Stimulated activated CD4-positive, alpha-beta T cell treated with anti-CD3 and anti-CD28 coated beads, Interleukin-2, amount 100 ng/mL, for 48 hours (primary cell): ENCODE results near the gene MYOZ3.

ENCODE experiments used
- DNase-seq, 2 donors: peaks; one replicate each; pipeline ENCODE4 v3.0.0-alpha.2; 2020

The MYOZ3 gene

GRCh38 chr5:150627731-150628545 is 33.1 kb upstream of the MYOZ3 start:
- DNase-seq = no peak

GRCh38 chr5:150628936-150629485 is 32.0 kb upstream of the MYOZ3 start:
- DNase-seq = no peak

- no peak for DNase-seq
These were observed 31.0 kb upstream of the MYOZ3 start for GRCh38 chr5:150630016-150630415.

GRCh38 chr5:150630461-150631325 is 30.4 kb upstream of the MYOZ3 start:
- DNase-seq = no peak

- no peak for DNase-seq
These were observed 29.7 kb upstream of the MYOZ3 start for GRCh38 chr5:150631326-150631701.

- DNase-seq = no peak
These were observed 28.5 kb upstream of the MYOZ3 start for GRCh38 chr5:150632305-150633160.

GRCh38 chr5:150633429-150633828 is 27.6 kb upstream of the MYOZ3 start:
- no peak for DNase-seq

- DNase-seq = no peak
These were observed 24.4 kb upstream of the MYOZ3 start for GRCh38 chr5:150636391-150637244.

- DNase-seq = no peak
These were observed 23.6 kb upstream of the MYOZ3 start for GRCh38 chr5:150637245-150638052.

GRCh38 chr5:150638053-150638444 is 23.0 kb upstream of the MYOZ3 start:
- no peak for DNase-seq

GRCh38 chr5:150638488-150639376 is 22.3 kb upstream of the MYOZ3 start:
- DNase-seq = no peak

GRCh38 chr5:150639377-150639692 is 21.7 kb upstream of the MYOZ3 start:
- no peak for DNase-seq

GRCh38 chr5:150639751-150640150 is 21.3 kb upstream of the MYOZ3 start:
- DNase-seq = no peak

GRCh38 chr5:150640311-150641005 is 20.6 kb upstream of the MYOZ3 start, which contains the start of gene SYNPO:
TSS of gene SYNPO (plus strand) at chr5:150640660. CDS start at chr5:150648276, 7,616 bp downstream.
- no peak for DNase-seq

GRCh38 chr5:150641006-150641570 is 20.0 kb upstream of the MYOZ3 start:
- no peak for DNase-seq

GRCh38 chr5:150641824-150642566 is 19.1 kb upstream of the MYOZ3 start:
- DNase-seq = no peak

GRCh38 chr5:150642567-150642927 is 18.5 kb upstream of the MYOZ3 start:
- DNase-seq = no peak
